HEK293 (cell line): ENCODE measurements around the gene EZH1.

Experiments
- CTCF ChIA-PET: fragments of 350-600 bp; formaldehyde crosslinking; extraction: SDS; loops from one replicate; lab custom pipeline; 2021; ENCODE audit warnings: antibody characterized with exemption; lab: Yijun Ruan, JAX
- POLR2A ChIA-PET: fragments of 300-600 bp; formaldehyde crosslinking; extraction: SDS; loops from one replicate; lab custom pipeline; 2020; ENCODE audit warnings: antibody characterized with exemption, inconsistent platforms; lab: Yijun Ruan, JAX
- H3K27ac ChIP-seq: fragments of 200-500 bp; sonication (Bioruptor generic); 2 replicates; pipeline ENCODE4 v1.5.1; 2014; ENCODE audit warnings: low read depth, low read length, control low read depth, inconsistent platforms; ENCODE audit errors: extremely low read depth
- H3K36me3 ChIP-seq, 2 experiments: fragments of 200-500 bp in 1 of 2; sonication (Bioruptor generic) in 1 of 2; 1 replicate in 1 of 2; 2 replicates in 1 of 2; pipeline ENCODE4 v1.5.1; 2014 to 2017; ENCODE audit warnings: inconsistent platforms in 2 of 2, low read length in 2 of 2; ENCODE audit not compliant: control insufficient read depth in 2 of 2, insufficient read depth in 1 of 2
- H3K4me1 ChIP-seq: fragments of 200-500 bp; sonication (Bioruptor generic); 2 replicates; pipeline ENCODE4 v1.5.1; 2014; ENCODE audit warnings: mild to moderate bottlenecking, low read length, inconsistent platforms; ENCODE audit not compliant: control insufficient read depth, insufficient read depth
- H3K4me3 ChIP-seq: 2 replicates; pipeline ENCODE4 v1.5.1; 2011; ENCODE audit warnings: low read depth, mild to moderate bottlenecking, control low read depth, low read length, moderate library complexity
- H3K9me3 ChIP-seq: fragments of 200-500 bp; sonication (Bioruptor generic); 2 replicates; pipeline ENCODE4 v1.5.1; 2014; ENCODE audit warnings: low read depth, low read length, inconsistent platforms; ENCODE audit not compliant: control insufficient read depth, insufficient read depth
- BCL11A ChIP-seq: fragments of 450-650 bp; formaldehyde crosslinking; IDR thresholded peaks from 2 replicates; pipeline ENCODE4 v1.5.1; 2016; ENCODE audit warnings: low read depth, missing biosample characterization, missing genetic modification characterization
- MEIS1 ChIP-seq: sonication (generic); formaldehyde crosslinking; IDR thresholded peaks from 2 replicates; pipeline ENCODE4 v1.8.1; 2022; ENCODE audit warnings: missing genetic modification reagents, mild to moderate bottlenecking, borderline replicate concordance
- MYNN ChIP-seq: fragments of 450-650 bp; formaldehyde crosslinking; IDR thresholded peaks from 2 replicates; pipeline ENCODE4 v1.5.1; 2016; ENCODE audit warnings: missing biosample characterization, missing genetic modification characterization, borderline replicate concordance
- PRDM1 ChIP-seq: fragments of 450-650 bp; formaldehyde crosslinking; IDR thresholded peaks from 2 replicates; pipeline ENCODE4; 2016; ENCODE audit warnings: missing biosample characterization, missing genetic modification characterization
- ZIC2 ChIP-seq: fragments of 450-650 bp; formaldehyde crosslinking; IDR thresholded peaks from 2 replicates; pipeline ENCODE4 v1.5.1; 2016; ENCODE audit warnings: missing biosample characterization, missing genetic modification characterization
- ZNF221 ChIP-seq: fragments of 450-650 bp; formaldehyde crosslinking; IDR thresholded peaks from 2 replicates; pipeline ENCODE4 v1.5.1; 2017; ENCODE audit warnings: missing biosample characterization, missing genetic modification characterization, borderline replicate concordance
- ZNF654 ChIP-seq: fragments of 450-650 bp; formaldehyde crosslinking; IDR thresholded peaks from 2 replicates; pipeline ENCODE4 v1.5.1; 2016; ENCODE audit warnings: low read depth, missing biosample characterization, missing genetic modification characterization
- ZNF660 ChIP-seq: fragments of 450-650 bp; IDR thresholded peaks from 2 replicates; pipeline ENCODE4 v1.5.1; 2018; ENCODE audit warnings: missing biosample characterization, mild to moderate bottlenecking, missing genetic modification characterization
- TF ChIP-seq, protein P1 (sequence below): fragments of 450-650 bp; formaldehyde crosslinking; IDR thresholded peaks from 2 replicates; pipeline ENCODE4 v1.5.1; 2016; ENCODE audit warnings: missing biosample characterization, missing genetic modification characterization
- TF ChIP-seq, protein P2 (sequence below): fragments of 450-650 bp; formaldehyde crosslinking; IDR thresholded peaks from 2 replicates; pipeline ENCODE4 v1.5.1; 2016; ENCODE audit warnings: missing biosample characterization, missing genetic modification characterization
- TF ChIP-seq, protein P3 (sequence below): IDR thresholded peaks from 2 replicates; pipeline ENCODE4 v1.6.1; 2011; ENCODE audit warnings: mild to moderate bottlenecking, low read depth, low read length, borderline replicate concordance
- TF ChIP-seq, protein P4 (sequence below): fragments of 450-650 bp; formaldehyde crosslinking; IDR thresholded peaks from 2 replicates; pipeline ENCODE4 v1.5.1; 2016; ENCODE audit warnings: missing biosample characterization, missing genetic modification characterization

The EZH1 gene

DNA sequence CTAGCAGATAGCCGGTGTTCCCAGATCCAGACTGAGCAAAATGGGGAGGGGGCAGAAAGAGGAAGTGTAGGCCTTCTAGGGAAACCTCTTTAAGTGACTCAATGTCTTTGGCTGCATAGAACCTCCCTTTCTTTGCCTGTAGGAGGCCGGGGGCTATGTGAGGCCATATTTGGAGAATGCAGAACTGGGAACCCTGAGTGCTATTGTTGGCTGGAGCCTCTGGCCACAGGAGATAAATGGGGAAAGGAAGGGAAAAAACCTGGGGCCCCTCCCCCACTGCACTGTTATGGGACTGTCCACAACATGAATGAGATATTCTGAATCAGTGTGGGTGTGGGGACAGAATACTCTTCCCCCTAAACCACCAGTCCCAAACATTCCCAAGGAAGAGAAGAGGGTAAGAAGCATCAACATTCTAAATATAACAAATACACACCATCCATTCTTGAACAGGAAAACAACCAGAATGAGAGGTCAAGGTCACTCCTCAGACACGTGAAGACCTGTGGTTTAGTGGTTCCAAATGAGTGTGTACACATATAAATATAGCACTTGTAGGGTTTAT is 30.8 kb upstream of the EZH1 start:
- CTCF ChIA-PET = interaction anchor here (4.6 kb wide), 1 partner anchor 12 kb away, joined by 32 read pairs; no protein-coding TSS in a partner anchor

DNA sequence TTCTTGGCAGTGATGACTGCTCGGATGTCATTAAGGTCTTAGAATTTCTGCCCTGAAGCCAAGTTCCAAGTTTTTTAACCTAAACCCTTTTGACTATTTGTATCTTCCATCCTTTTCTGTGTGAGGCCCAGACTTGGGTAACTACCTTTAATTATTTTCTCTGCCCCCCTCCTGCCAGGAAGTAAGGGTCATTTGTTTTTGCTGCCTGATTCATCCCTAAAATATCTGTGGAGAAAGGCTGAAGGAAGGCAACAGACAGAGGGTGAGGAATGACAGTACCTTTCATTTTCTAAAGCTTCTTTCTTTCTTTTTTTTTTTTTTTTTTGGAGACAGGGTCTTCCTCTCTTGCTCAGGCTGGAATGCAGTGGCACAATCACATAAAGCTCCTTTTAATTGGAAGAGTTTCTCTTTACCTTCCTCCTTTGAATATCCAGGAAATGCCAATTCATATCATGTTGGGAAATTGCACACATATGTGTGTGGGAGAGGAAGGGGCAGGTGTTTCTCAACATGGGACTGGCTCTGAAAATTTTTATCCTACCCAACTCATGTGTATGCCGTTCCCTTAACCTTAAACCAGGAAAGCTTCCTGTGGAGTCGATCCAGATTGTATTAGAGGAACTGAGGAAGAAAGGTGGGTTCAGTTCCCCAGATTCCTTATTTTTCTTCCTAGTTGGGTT is 29.4 kb upstream of the EZH1 start:
- peak overlapping the region; percentile 64 for H3K27ac ChIP-seq
- POLR2A ChIA-PET = interaction anchor here (0.6 to 2.5 kb wide), 17 partner anchors 9 to 1277 kb away, joined by 3 to 17 read pairs (median 5); partner anchors contain the start of genes BECN1, CNTD1, COA3 and MLX
- peaks cover 4% of the 10 kb centered on the region; the same call in 1 of the 2 replicates for H3K4me1 ChIP-seq
- peak; percentile 54; the same call in 1 of the 2 replicates for TF ChIP-seq PRDM1 (tag by site-specific recombination)
- no peak for TF ChIP-seq BCL11A
- TF ChIP-seq, protein P1, sequence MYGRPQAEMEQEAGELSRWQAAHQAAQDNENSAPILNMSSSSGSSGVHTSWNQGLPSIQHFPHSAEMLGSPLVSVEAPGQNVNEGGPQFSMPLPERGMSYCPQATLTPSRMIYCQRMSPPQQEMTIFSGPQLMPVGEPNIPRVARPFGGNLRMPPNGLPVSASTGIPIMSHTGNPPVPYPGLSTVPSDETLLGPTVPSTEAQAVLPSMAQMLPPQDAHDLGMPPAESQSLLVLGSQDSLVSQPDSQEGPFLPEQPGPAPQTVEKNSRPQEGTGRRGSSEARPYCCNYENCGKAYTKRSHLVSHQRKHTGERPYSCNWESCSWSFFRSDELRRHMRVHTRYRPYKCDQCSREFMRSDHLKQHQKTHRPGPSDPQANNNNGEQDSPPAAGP (tag by site-specific recombination) = no peak
- TF ChIP-seq MEIS1 = no peak
- no peak for TF ChIP-seq ZNF221
- no peak for TF ChIP-seq ZNF654 (tag by site-specific recombination)
- no peak for TF ChIP-seq MYNN
- TF ChIP-seq, protein P2, sequence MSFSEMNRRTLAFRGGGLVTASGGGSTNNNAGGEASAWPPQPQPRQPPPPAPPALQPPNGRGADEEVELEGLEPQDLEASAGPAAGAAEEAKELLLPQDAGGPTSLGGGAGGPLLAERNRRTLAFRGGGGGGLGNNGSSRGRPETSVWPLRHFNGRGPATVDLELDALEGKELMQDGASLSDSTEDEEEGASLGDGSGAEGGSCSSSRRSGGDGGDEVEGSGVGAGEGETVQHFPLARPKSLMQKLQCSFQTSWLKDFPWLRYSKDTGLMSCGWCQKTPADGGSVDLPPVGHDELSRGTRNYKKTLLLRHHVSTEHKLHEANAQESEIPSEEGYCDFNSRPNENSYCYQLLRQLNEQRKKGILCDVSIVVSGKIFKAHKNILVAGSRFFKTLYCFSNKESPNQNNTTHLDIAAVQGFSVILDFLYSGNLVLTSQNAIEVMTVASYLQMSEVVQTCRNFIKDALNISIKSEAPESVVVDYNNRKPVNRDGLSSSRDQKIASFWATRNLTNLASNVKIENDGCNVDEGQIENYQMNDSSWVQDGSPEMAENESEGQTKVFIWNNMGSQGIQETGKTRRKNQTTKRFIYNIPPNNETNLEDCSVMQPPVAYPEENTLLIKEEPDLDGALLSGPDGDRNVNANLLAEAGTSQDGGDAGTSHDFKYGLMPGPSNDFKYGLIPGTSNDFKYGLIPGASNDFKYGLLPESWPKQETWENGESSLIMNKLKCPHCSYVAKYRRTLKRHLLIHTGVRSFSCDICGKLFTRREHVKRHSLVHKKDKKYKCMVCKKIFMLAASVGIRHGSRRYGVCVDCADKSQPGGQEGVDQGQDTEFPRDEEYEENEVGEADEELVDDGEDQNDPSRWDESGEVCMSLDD = no peak
- TF ChIP-seq, protein P3, sequence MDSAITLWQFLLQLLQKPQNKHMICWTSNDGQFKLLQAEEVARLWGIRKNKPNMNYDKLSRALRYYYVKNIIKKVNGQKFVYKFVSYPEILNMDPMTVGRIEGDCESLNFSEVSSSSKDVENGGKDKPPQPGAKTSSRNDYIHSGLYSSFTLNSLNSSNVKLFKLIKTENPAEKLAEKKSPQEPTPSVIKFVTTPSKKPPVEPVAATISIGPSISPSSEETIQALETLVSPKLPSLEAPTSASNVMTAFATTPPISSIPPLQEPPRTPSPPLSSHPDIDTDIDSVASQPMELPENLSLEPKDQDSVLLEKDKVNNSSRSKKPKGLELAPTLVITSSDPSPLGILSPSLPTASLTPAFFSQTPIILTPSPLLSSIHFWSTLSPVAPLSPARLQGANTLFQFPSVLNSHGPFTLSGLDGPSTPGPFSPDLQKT = no peak
- peak overlapping the region; percentile 94 for H3K4me3 ChIP-seq
- peaks cover 32 to 47% of the 10 kb centered on the region in 2 experiments for H3K36me3 ChIP-seq
- CTCF ChIA-PET = interaction anchor here (0.6 to 4.6 kb wide), 7 partner anchors 11 to 196 kb away, joined by 3 to 32 read pairs (median 3); partner anchors contain the start of gene PSMC3IP
- no peaks in the 10 kb centered on the region for H3K9me3 ChIP-seq

More for the DNA sequence above, 30.8 kb upstream of the EZH1 start:
- TF ChIP-seq ZNF660 (tag by site-specific recombination) (no peak), ZIC2 (tag by site-specific recombination) (no peak)
- TF ChIP-seq, protein P4, sequence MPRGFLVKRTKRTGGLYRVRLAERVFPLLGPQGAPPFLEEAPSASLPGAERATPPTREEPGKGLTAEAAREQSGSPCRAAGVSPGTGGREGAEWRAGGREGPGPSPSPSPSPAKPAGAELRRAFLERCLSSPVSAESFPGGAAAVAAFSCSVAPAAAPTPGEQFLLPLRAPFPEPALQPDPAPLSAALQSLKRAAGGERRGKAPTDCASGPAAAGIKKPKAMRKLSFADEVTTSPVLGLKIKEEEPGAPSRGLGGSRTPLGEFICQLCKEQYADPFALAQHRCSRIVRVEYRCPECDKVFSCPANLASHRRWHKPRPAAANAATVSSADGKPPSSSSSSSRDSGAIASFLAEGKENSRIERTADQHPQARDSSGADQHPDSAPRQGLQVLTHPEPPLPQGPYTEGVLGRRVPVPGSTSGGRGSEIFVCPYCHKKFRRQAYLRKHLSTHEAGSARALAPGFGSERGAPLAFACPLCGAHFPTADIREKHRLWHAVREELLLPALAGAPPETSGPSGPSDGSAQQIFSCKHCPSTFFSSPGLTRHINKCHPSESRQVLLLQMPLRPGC (tag by site-specific recombination) = no peak
- Histone ChIP-seq H3K36me3 (peaks cover 32 to 57% of the 10 kb centered on the region in 2 experiments), H3K4me3 (no peak overlapping the region), H3K27ac (no peak overlapping the region), H3K9me3 (no peaks in the 10 kb centered on the region), H3K4me1 (peaks cover 10% of the 10 kb centered on the region)
- POLR2A ChIA-PET = no interaction called here
